Measurements from ENCODE around the gene STARD3. TPM values are rescaled to one million over a fixed set of nuclear protein-coding genes. Genes with fewer than 3 reads are reported as not detected.

Gene STARD3
- polyA plus RNA-seq, 1 donor from 2014 or later = 105 TPM

DNA sequence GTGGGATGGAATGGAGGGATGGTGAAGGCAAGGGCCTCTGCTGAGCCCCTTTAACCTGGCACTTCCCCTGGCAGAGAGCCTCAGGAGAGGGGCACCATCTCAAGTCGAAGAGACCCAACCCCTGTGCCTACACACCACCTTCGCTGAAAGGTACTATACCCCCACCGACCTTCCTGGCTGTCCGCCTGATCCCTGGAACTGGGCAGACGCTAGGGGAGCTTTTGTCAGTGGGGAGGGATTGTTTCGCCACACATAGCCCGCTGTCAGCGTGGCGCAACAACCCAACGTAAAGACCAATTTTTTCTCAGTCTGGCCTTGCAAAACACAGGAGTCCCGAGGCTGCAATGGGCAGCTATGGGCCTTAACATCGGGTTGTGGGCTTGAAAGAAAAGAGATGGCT lies 7.0 kb upstream of the STARD3 start:
- Histone ChIP-seq H3K79me2 (replicated peaks; ENCODE audit: insufficient read depth, low read length) (no peaks in the 10 kb centered on the region), H3K27me3 (ENCODE audit: insufficient read depth, low read depth, low read length) (peaks cover 43% of the 10 kb centered on the region), H3K27ac (ENCODE audit: low read length) (no peak overlapping the region), H3F3A (ENCODE audit: insufficient read depth, low read length, poor library complexity, severe bottlenecking) (no peaks in the 10 kb centered on the region), H3K9me3 (ENCODE audit: low read length) (no peaks in the 10 kb centered on the region), H3K9me2 (ENCODE audit: insufficient read depth, low read length) (no peaks in the 10 kb centered on the region), H3K36me3 (ENCODE audit: insufficient read depth, low read length) (no peaks in the 10 kb centered on the region), H4K20me1 (ENCODE audit: insufficient read depth) (no peaks in the 10 kb centered on the region), H3K9ac (ENCODE audit: low read length) (no peak overlapping the region), H3K4me2 (ENCODE audit: low read length) (no peak overlapping the region), H2AFZ (ENCODE audit: low read depth, low read length) (no peak overlapping the region), H3K4me3 (ENCODE audit: low read length) (no peak overlapping the region)
- TF ChIP-seq, protein P1, sequence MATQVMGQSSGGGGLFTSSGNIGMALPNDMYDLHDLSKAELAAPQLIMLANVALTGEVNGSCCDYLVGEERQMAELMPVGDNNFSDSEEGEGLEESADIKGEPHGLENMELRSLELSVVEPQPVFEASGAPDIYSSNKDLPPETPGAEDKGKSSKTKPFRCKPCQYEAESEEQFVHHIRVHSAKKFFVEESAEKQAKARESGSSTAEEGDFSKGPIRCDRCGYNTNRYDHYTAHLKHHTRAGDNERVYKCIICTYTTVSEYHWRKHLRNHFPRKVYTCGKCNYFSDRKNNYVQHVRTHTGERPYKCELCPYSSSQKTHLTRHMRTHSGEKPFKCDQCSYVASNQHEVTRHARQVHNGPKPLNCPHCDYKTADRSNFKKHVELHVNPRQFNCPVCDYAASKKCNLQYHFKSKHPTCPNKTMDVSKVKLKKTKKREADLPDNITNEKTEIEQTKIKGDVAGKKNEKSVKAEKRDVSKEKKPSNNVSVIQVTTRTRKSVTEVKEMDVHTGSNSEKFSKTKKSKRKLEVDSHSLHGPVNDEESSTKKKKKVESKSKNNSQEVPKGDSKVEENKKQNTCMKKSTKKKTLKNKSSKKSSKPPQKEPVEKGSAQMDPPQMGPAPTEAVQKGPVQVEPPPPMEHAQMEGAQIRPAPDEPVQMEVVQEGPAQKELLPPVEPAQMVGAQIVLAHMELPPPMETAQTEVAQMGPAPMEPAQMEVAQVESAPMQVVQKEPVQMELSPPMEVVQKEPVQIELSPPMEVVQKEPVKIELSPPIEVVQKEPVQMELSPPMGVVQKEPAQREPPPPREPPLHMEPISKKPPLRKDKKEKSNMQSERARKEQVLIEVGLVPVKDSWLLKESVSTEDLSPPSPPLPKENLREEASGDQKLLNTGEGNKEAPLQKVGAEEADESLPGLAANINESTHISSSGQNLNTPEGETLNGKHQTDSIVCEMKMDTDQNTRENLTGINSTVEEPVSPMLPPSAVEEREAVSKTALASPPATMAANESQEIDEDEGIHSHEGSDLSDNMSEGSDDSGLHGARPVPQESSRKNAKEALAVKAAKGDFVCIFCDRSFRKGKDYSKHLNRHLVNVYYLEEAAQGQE (IDR thresholded peaks at IDR 0.05; ENCODE audit: borderline replicate concordance) = no peak
- no peak for TF ChIP-seq MXI1 (conservative IDR thresholded peaks at IDR 0.05; ENCODE audit: poor library complexity, severe bottlenecking)
- no peak for TF ChIP-seq RAD21 (conservative IDR thresholded peaks at IDR 0.05)
- TF ChIP-seq EP300 (conservative IDR thresholded peaks at IDR 0.05; ENCODE audit: poor library complexity, severe bottlenecking) = no peak
- no peak for TF ChIP-seq EZH2 (IDR thresholded peaks at IDR 0.05; ENCODE audit: borderline replicate concordance, insufficient read depth, low read length, poor library complexity, severe bottlenecking)
- TF ChIP-seq TAF1 (IDR thresholded peaks at IDR 0.05; ENCODE audit: low read depth) = no peak
- TF ChIP-seq, protein P2, sequence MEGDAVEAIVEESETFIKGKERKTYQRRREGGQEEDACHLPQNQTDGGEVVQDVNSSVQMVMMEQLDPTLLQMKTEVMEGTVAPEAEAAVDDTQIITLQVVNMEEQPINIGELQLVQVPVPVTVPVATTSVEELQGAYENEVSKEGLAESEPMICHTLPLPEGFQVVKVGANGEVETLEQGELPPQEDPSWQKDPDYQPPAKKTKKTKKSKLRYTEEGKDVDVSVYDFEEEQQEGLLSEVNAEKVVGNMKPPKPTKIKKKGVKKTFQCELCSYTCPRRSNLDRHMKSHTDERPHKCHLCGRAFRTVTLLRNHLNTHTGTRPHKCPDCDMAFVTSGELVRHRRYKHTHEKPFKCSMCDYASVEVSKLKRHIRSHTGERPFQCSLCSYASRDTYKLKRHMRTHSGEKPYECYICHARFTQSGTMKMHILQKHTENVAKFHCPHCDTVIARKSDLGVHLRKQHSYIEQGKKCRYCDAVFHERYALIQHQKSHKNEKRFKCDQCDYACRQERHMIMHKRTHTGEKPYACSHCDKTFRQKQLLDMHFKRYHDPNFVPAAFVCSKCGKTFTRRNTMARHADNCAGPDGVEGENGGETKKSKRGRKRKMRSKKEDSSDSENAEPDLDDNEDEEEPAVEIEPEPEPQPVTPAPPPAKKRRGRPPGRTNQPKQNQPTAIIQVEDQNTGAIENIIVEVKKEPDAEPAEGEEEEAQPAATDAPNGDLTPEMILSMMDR (IDR thresholded peaks at IDR 0.05; ENCODE audit: poor library complexity, severe bottlenecking) = no peak
- no peak for TF ChIP-seq SMC3 (conservative IDR thresholded peaks at IDR 0.05; ENCODE audit: poor library complexity)
- TF ChIP-seq POLR2AphosphoS5 (IDR thresholded peaks at IDR 0.05) = no peak

DNA sequence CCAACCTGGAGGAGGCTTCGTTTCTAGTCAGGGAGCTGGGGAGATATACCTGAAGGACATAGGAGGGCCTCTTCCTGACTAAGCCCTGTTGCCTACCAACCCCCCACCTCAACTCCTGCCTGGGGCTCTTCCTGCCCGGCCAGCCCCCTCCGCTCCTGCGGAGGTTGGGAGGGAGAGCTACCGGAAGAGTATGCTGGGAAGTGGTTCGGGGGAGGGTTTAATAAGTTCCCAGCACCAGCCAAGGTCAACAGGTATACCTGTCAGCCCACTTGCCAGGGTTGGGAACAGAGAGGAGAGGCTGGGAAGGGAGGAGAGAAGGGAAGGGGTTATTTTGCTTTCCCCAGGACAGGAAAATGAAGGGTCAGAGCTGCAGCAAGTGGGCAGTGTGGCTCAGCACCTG lies 5.5 kb upstream of the STARD3 start:
- H3K27ac ChIP-seq (ENCODE audit: low read length) = no peak overlapping the region
- H3K4me3 ChIP-seq (ENCODE audit: low read length) = no peak overlapping the region
- peaks cover 32% of the 10 kb centered on the region for H3K27me3 ChIP-seq (ENCODE audit: insufficient read depth, low read depth, low read length)
- no peaks in the 10 kb centered on the region for H3K36me3 ChIP-seq (ENCODE audit: insufficient read depth, low read length)
- no peaks in the 10 kb centered on the region for H3K79me2 ChIP-seq (replicated peaks; ENCODE audit: insufficient read depth, low read length)
- H3F3A ChIP-seq (ENCODE audit: insufficient read depth, low read length, poor library complexity, severe bottlenecking) = no peaks in the 10 kb centered on the region
- H3K4me2 ChIP-seq (ENCODE audit: low read length) = no peak overlapping the region
- no peak overlapping the region for H3K9ac ChIP-seq (ENCODE audit: low read length)
- H4K20me1 ChIP-seq (ENCODE audit: insufficient read depth) = no peaks in the 10 kb centered on the region
- H3K9me3 ChIP-seq (ENCODE audit: low read length) = no peaks in the 10 kb centered on the region
- TF ChIP-seq TAF1 (IDR thresholded peaks at IDR 0.05; ENCODE audit: low read depth) (no peak), MXI1 (conservative IDR thresholded peaks at IDR 0.05; ENCODE audit: poor library complexity, severe bottlenecking) (no peak), SMC3 (conservative IDR thresholded peaks at IDR 0.05; ENCODE audit: poor library complexity) (no peak), EP300 (conservative IDR thresholded peaks at IDR 0.05; ENCODE audit: poor library complexity, severe bottlenecking) (no peak), RAD21 (conservative IDR thresholded peaks at IDR 0.05) (no peak), EZH2 (IDR thresholded peaks at IDR 0.05; ENCODE audit: borderline replicate concordance, insufficient read depth, low read length, poor library complexity, severe bottlenecking) (no peak), POLR2AphosphoS5 (IDR thresholded peaks at IDR 0.05) (no peak)
- TF ChIP-seq, protein P2 (IDR thresholded peaks at IDR 0.05; ENCODE audit: poor library complexity, severe bottlenecking) = no peak
- TF ChIP-seq, protein P1 (IDR thresholded peaks at IDR 0.05; ENCODE audit: borderline replicate concordance) = no peak
- H3K9me2 ChIP-seq (ENCODE audit: insufficient read depth, low read length) = no peaks in the 10 kb centered on the region
- H2AFZ ChIP-seq (ENCODE audit: low read depth, low read length) = no peak overlapping the region

Data from neural cell (in vitro differentiated cells).